K562 (cell line): ENCODE results near the gene CNIH4. TPM values are rescaled to one million over a fixed set of nuclear protein-coding genes. Genes with fewer than 3 reads are reported as not detected.
A peak's percentile ranks its signal among the peaks of the same experiment; 100 is the strongest.

Experiments
- ATAC-seq: fragments of 200-7000 bp; cut with Tn5 transposase; 3 replicates; pipeline ENCODE4 v1.9.1; 2020; ENCODE audit warnings: moderate library complexity
- BruUV-seq: library from RNA; stranded (reverse); fragments of 400-500 nt; replicated peaks from 2 replicates; lab custom pipeline; 2021; lab: Mats Ljungman, UMichigan
- CTCF ChIA-PET: fragments of 300-600 bp; formaldehyde crosslinking; extraction: SDS; loops from one replicate; lab custom pipeline; 2021; ENCODE audit warnings: low intra/inter-chr PET ratio; lab: Yijun Ruan, JAX
- POLR2A ChIA-PET: fragments of 300-600, 350-650 bp; sonication (Branson Sonifier 250); formaldehyde crosslinking; extraction: SDS; loops from one replicate; lab custom pipeline; 2021; ENCODE audit warnings: antibody characterized with exemption, inconsistent platforms; lab: Yijun Ruan, JAX
- DNase-seq, 4 experiments: peaks; one replicate each; pipeline versions ENCODE4 v3.0.0 to v3.0.0-alpha.2; 2011 to 2018; ENCODE audit warnings: low spot score in 3 of 4, mixed read lengths in 3 of 4; ENCODE audit errors: extremely low read depth in 1 of 4
- FAIRE-seq: peaks from 2 replicates; lab custom pipeline; 2011; peaks lifted over from hg19 to GRCh38; lab: Jason Lieb, UNC
- H2AFZ ChIP-seq: 2 replicates; pipeline ENCODE4 v1.6.0; 2011; ENCODE audit warnings: low read depth, low read length, control low read depth, inconsistent platforms
- H3K27ac ChIP-seq: fragments of 200-600 bp; 3 replicates; pipeline ENCODE4 v1.8.0; 2011; ENCODE audit warnings: low read depth, mild to moderate bottlenecking, control low read depth, inconsistent platforms, low read length, moderate library complexity, mixed read lengths; ENCODE audit errors: extremely low read depth
- H3K27me3 ChIP-seq, 2 experiments: fragments of 300-600 bp in 1 of 2; 2 replicates in 1 of 2; 3 replicates in 1 of 2; pipeline versions ENCODE4 v1.6.0 to v1.8.0; 2011; ENCODE audit warnings: inconsistent platforms in 2 of 2, low read length in 2 of 2, mild to moderate bottlenecking in 1 of 2, mixed read lengths in 1 of 2, moderate library complexity in 1 of 2; ENCODE audit not compliant: control insufficient read depth in 2 of 2, insufficient read depth in 2 of 2
- H3K36me3 ChIP-seq: fragments of 300-600 bp; 3 replicates; pipeline ENCODE4 v1.8.0; 2011; ENCODE audit warnings: mild to moderate bottlenecking, low read length, inconsistent platforms; ENCODE audit not compliant: control insufficient read depth, insufficient read depth
- H3K4me1 ChIP-seq, 2 experiments: fragments of 200-600 bp in 1 of 2; replicated peaks in 1 of 2; 2 replicates in 1 of 2; 3 replicates in 1 of 2; pipeline versions ENCODE4 v1.5.1 to v1.8.0; 2011; ENCODE audit warnings: inconsistent platforms in 2 of 2, low read length in 2 of 2, mild to moderate bottlenecking in 1 of 2, mixed read lengths in 1 of 2, moderate library complexity in 1 of 2; ENCODE audit not compliant: control insufficient read depth in 2 of 2, insufficient read depth in 2 of 2
- H3K4me2 ChIP-seq: 2 replicates; pipeline ENCODE4 v1.6.1; 2011; ENCODE audit warnings: low read length, control low read depth, inconsistent platforms, mixed read lengths; ENCODE audit not compliant: insufficient read depth
- H3K4me3 ChIP-seq: fragments of 200-600 bp; sonication (generic), shearing (Covaris generic); 2 replicates; pipeline ENCODE4 v1.5.1; 2016; ENCODE audit warnings: control low read depth, inconsistent platforms
- H3K79me2 ChIP-seq: fragments of 200-600 bp; 3 replicates; pipeline ENCODE4 v1.8.0; 2011; ENCODE audit warnings: low read length, inconsistent platforms; ENCODE audit not compliant: control insufficient read depth, insufficient read depth
- H3K9ac ChIP-seq, 2 experiments: 2 replicates each; pipeline versions ENCODE4 v1.6.0 to v1.6.1; 2011; ENCODE audit warnings: low read depth in 2 of 2, low read length in 2 of 2, control low read depth in 1 of 2, inconsistent platforms in 1 of 2, mild to moderate bottlenecking in 1 of 2, mixed read lengths in 1 of 2; ENCODE audit not compliant: insufficient read depth in 1 of 2
- H3K9me1 ChIP-seq: one replicate; pipeline ENCODE4 v1.6.0; 2011; ENCODE audit warnings: inconsistent platforms, mild to moderate bottlenecking, low read length, moderate library complexity; ENCODE audit not compliant: control insufficient read depth, insufficient read depth
- H3K9me3 ChIP-seq: replicated peaks from 2 replicates; pipeline ENCODE4 v1.5.1; 2011; ENCODE audit warnings: low read depth, low read length, inconsistent platforms; ENCODE audit not compliant: control insufficient read depth, insufficient read depth
- H4K20me1 ChIP-seq: replicated peaks from 2 replicates; pipeline ENCODE4 v1.6.1; 2011; ENCODE audit warnings: low read length, inconsistent platforms, mixed read lengths; ENCODE audit not compliant: control insufficient read depth, insufficient read depth
- DPF2 ChIP-seq: fragments of 450-650 bp; IDR thresholded peaks from 2 replicates; pipeline ENCODE4 v1.6.1; 2016
- GTF2A2 ChIP-seq: IDR thresholded peaks from 2 replicates; pipeline ENCODE4 v1.6.1; 2016; ENCODE audit warnings: mild to moderate bottlenecking, missing genetic modification characterization, missing compliant biosample characterization
- HLTF ChIP-seq: fragments of 450-650 bp; IDR thresholded peaks from 2 replicates; pipeline ENCODE4 v1.6.1; 2016
- HMBOX1 ChIP-seq: sonication (generic); IDR thresholded peaks from 2 replicates; pipeline ENCODE4 v1.6.1; 2016
- HNRNPUL1 ChIP-seq: fragments of 200-400 bp; formaldehyde crosslinking; IDR thresholded peaks from 2 replicates; pipeline ENCODE4 v1.6.1; 2017; ENCODE audit warnings: low read length
- KLF13 ChIP-seq: fragments of 450-650 bp; IDR thresholded peaks from 2 replicates; pipeline ENCODE4 v1.6.1; 2016; ENCODE audit warnings: missing genetic modification characterization, low read depth, mild to moderate bottlenecking, missing compliant biosample characterization, moderate library complexity, borderline replicate concordance
- NFIC ChIP-seq: fragments of 450-650 bp; IDR thresholded peaks from 2 replicates; pipeline ENCODE4 v1.6.1; 2017; ENCODE audit warnings: mild to moderate bottlenecking, inconsistent platforms
- NFYB ChIP-seq: IDR thresholded peaks from 2 replicates; pipeline ENCODE4 v1.6.1; 2011; ENCODE audit warnings: mild to moderate bottlenecking, moderate library complexity; ENCODE audit not compliant: insufficient read length; ENCODE audit errors: extremely low read depth
- POLR2H ChIP-seq: IDR thresholded peaks from 2 replicates; pipeline ENCODE4 v1.6.1; 2016; ENCODE audit warnings: missing genetic modification characterization, low read depth, mild to moderate bottlenecking, control low read depth, missing compliant biosample characterization, moderate library complexity
- PRDM10 ChIP-seq: fragments of 450-650 bp; IDR thresholded peaks from 2 replicates; pipeline ENCODE4 v1.6.1; 2018; ENCODE audit not compliant: partially characterized antibody
- ZBTB9 ChIP-seq: fragments of 450-650 bp; formaldehyde crosslinking; IDR thresholded peaks from 2 replicates; pipeline ENCODE4 v1.4.0; 2020; ENCODE audit warnings: mild to moderate bottlenecking, moderate library complexity
- ZNF766 ChIP-seq: fragments of 200-800 bp; sonication (Bioruptor generic); conservative IDR thresholded peaks from 2 replicates; pipeline ENCODE4 v1.6.1; 2016; ENCODE audit warnings: missing genetic modification characterization, missing compliant biosample characterization
- WGBS: fragments of 100-300 bp; shearing (Covaris generic); methylation state at CpG from one replicate; pipeline ENCODE4 v1.1.6; 2016; ENCODE audit warnings: low coverage, mixed read lengths; ENCODE audit not compliant: insufficient coverage; ENCODE audit errors: missing lambda C conversion rate; 5-methylcytosine and 5-hydroxymethylcytosine counted together
- in situ Hi-C: fragments of 300-500 bp; cut with MboI; formaldehyde crosslinking; loops from 4 replicates; pipeline ENCODE4 v1.15.0; 2018; ENCODE audit warnings: inconsistent platforms, mixed read lengths
- intact Hi-C: fragments of 100-400 bp; cut with micrococcal nuclease; formaldehyde crosslinking; loops from 2 replicates; pipeline ENCODE4 v1.14.2; 2022
- polyA plus RNA-seq, 8 experiments: library from polyadenylated mRNA; depleted of rRNA in 4 of 8; stranded (reverse) in 5 of 8; unstranded in 3 of 8; fragments of >200 nt; fragmentation: Nextera tagmentation in 2 of 8; fragmentation: Illumina TruSeq in 1 of 8; extraction: Ambion mirVana in 2 of 8; extraction: Trizol in 1 of 8; gene quantifications; 2 replicates each; pipeline versions ENCODE4 v1.2.1 to v1.2.3, GENCODE V29; 2011 to 2014; ENCODE audit warnings: inconsistent platforms in 1 of 8, missing spikeins in 1 of 8
- total RNA-seq, 7 experiments: library from RNA; depleted of rRNA in 6 of 7; stranded (reverse); fragments of >200 nt in 6 of 7; fragmentation: Illumina TruSeq in 2 of 7; extraction: Trizol in 2 of 7; gene quantifications; 2 replicates each; pipeline versions ENCODE4 v1.2.1 to v1.2.3, GENCODE V29; 2011 to 2021; ENCODE audit warnings: low replicate concordance in 1 of 7
- TF ChIP-seq, protein P1 (sequence below): fragments of 250-450 bp; sonication (Bioruptor Pico); IDR thresholded peaks from 2 replicates; pipeline ENCODE4 v1.6.1; 2021; ENCODE audit warnings: mild to moderate bottlenecking
- TF ChIP-seq, protein P2 (sequence below): sonication (generic); formaldehyde crosslinking; IDR thresholded peaks from 2 replicates; pipeline ENCODE4 v1.8.0; 2022; ENCODE audit warnings: mild to moderate bottlenecking, missing genetic modification reagents

Gene CNIH4
- total and polyA plus RNA-seq, 9 of the 15 experiments (the other 6 are each of a cell fraction or from before 2014, with no cell fraction given) = 41.3 to 266 (median 61.1) TPM

DNA sequence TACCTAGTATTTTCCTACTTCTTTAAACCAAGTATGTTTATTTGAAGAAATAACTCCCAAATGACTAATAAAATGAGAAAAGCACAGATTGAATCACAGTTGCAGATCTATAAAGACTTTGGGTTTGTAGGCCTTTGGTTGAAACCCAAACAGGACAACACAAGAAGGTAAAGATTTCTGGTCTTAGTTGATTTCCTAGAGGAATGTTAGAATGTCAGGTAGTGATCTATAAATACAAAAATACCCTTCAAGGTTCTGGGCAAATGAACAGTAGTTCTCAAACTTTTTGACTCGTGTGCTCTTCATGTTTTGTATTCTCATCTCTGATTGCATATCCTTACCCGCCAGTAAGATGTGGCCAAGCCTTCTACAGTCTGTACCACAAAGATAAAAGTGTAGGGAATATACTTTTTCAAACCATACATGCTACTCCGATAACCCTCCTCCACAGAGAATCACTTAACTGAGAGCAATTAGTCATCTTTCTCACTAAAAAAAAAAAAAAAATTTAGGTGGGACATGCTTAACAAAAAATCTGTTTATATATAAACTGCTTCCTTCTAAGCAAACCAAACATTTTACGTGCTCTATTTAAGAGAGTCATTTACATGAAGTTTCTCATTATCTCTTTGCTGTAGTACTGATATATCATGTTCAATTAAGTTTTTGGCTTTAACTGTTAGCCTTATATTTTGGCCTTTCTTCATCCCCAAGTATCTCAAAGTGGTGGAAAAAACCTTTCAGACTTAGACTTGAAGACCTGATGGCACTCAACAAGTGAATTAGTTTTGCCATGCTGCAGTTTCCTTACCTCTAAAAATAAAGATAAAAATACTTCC lies 36.0 kb downstream of the CNIH4 start:
- CTCF ChIA-PET = no interaction called here
- POLR2A ChIA-PET = no interaction called here
- H2AFZ ChIP-seq = no peak overlapping the region
- ATAC-seq = peak; percentile 98
- no peaks in the 10 kb centered on the region for H3K27me3 ChIP-seq
- in situ Hi-C loops (no loop called here), intact Hi-C loops (no loop called here)
- WGBS = 9% methylated on average over 4 of the region's 4 CpGs
- BruUV-seq = no TSS peak
- peak overlapping the region; percentile 40; the same call in 2 of the 3 replicates for H3K27ac ChIP-seq
- peaks cover 0 to 14% of the 10 kb centered on the region in 2 experiments; a peak in 4 of 5 replicates for H3K4me1 ChIP-seq
- no peak overlapping the region for H3K4me3 ChIP-seq
- no peak overlapping the region for H3K9ac ChIP-seq
- no peaks in the 10 kb centered on the region for H3K9me1 ChIP-seq
- peak; percentile 63 to 84 (median 76) for DNase-seq
- no peak overlapping the region for H3K4me2 ChIP-seq
- peaks cover 5% of the 10 kb centered on the region for H4K20me1 ChIP-seq
- H3K79me2 ChIP-seq = no peaks in the 10 kb centered on the region
- FAIRE-seq = peak; percentile 83
- peaks cover 97% of the 10 kb centered on the region for H3K36me3 ChIP-seq
- no peaks in the 10 kb centered on the region for H3K9me3 ChIP-seq
- TF ChIP-seq NFYB (no peak), DPF2 (peak; percentile 97), KLF13 (tag) (no peak), GTF2A2 (tag) (no peak), HMBOX1 (peak; percentile 71), HLTF (peak; percentile 15; the same call in 1 of the 2 replicates), PRDM10 (peak; percentile 91), ZNF766 (CRISPR knock-in tag) (no peak; the same call in 1 of the 2 replicates), HNRNPUL1 (no peak), ZBTB9 (CRISPR knock-in tag) (0 out of 2 replicates have a peak, but pooled peaks have one; percentile 67), NFIC (peak; percentile 85), POLR2H (0 out of 2 replicates have a peak, but pooled peaks have one; percentile 50)
- TF ChIP-seq, protein P1, sequence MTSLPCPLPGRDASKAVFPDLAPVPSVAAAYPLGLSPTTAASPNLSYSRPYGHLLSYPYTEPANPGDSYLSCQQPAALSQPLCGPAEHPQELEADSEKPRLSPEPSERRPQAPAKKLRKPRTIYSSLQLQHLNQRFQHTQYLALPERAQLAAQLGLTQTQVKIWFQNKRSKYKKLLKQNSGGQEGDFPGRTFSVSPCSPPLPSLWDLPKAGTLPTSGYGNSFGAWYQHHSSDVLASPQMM (CRISPR knock-in tag) = no peak
- TF ChIP-seq, protein P2, sequence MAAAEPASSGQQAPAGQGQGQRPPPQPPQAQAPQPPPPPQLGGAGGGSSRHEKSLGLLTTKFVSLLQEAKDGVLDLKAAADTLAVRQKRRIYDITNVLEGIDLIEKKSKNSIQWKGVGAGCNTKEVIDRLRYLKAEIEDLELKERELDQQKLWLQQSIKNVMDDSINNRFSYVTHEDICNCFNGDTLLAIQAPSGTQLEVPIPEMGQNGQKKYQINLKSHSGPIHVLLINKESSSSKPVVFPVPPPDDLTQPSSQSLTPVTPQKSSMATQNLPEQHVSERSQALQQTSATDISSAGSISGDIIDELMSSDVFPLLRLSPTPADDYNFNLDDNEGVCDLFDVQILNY = no peak
